Astrocyte (in vitro differentiated cells and primary cell): ENCODE results near the gene DMRT2.

Experiments
- EZH2 ChIP-seq: IDR thresholded peaks from 2 replicates; pipeline ENCODE4 v1.6.1; 2012; ENCODE audit warnings: mild to moderate bottlenecking, low read length, inconsistent platforms; ENCODE audit not compliant: insufficient read depth
- TF ChIP-seq, protein P1 (sequence below): IDR thresholded peaks from 2 replicates; pipeline ENCODE4 v1.5.1; 2011; ENCODE audit warnings: low read depth, mild to moderate bottlenecking, inconsistent platforms, low read length, moderate library complexity; ENCODE audit not compliant: insufficient read depth

DNA sequence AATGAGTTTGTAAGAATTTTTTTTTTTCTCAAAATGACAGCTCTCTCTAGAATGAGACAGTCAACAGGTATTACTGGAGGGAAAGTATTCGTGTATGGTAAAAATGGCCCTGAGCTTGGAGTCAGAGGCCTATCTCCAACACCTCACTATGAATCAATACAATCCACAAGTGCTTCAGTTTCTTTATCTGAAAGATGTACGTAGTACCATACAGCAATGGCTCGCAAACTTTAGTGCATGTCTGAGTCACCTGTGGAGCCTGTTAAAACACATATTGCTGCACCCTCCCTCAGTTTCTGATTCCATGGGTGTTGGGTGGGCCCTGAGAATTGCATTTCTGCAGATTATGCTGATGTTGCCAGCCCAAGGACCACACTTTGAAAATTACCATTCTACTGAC is 44.6 kb downstream of the DMRT2 start:
- TF ChIP-seq, protein P1, sequence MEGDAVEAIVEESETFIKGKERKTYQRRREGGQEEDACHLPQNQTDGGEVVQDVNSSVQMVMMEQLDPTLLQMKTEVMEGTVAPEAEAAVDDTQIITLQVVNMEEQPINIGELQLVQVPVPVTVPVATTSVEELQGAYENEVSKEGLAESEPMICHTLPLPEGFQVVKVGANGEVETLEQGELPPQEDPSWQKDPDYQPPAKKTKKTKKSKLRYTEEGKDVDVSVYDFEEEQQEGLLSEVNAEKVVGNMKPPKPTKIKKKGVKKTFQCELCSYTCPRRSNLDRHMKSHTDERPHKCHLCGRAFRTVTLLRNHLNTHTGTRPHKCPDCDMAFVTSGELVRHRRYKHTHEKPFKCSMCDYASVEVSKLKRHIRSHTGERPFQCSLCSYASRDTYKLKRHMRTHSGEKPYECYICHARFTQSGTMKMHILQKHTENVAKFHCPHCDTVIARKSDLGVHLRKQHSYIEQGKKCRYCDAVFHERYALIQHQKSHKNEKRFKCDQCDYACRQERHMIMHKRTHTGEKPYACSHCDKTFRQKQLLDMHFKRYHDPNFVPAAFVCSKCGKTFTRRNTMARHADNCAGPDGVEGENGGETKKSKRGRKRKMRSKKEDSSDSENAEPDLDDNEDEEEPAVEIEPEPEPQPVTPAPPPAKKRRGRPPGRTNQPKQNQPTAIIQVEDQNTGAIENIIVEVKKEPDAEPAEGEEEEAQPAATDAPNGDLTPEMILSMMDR, result no peak
- no peak for TF ChIP-seq EZH2
